Measurements from ENCODE around the gene CRYBA2.
A peak's percentile ranks its signal among the peaks of the same experiment; 100 is the strongest.

Gene CRYBA2

GRCh38 chr2:218981390-218981880, 11.8 kb downstream of the CRYBA2 start:
- DNase-seq = peak; percentile 62

GRCh38 chr2:218980735-218981389, 12.4 kb downstream of the CRYBA2 start:
- DNase-seq = peak; percentile 72

GRCh38 chr2:218979846-218980734, 13.1 kb downstream of the CRYBA2 start:
- DNase-seq = peak; percentile 92

- no peak for DNase-seq
Observed at GRCh38 chr2:218975060-218975777, 18.0 kb downstream of the CRYBA2 start.

GRCh38 chr2:218970894-218971293, 22.3 kb downstream of the CRYBA2 start:
- DNase-seq = no peak

- no peak for DNase-seq
Observed at GRCh38 chr2:218964041-218964771, 29.0 kb downstream of the CRYBA2 start.

GRCh38 chr2:218963601-218964000, 29.6 kb downstream of the CRYBA2 start:
- no peak for DNase-seq

- DNase-seq = peak; percentile 88
Observed at GRCh38 chr2:218962859-218963492, 30.2 kb downstream of the CRYBA2 start.

GRCh38 chr2:218961651-218962570, 31.3 kb downstream of the CRYBA2 start:
- DNase-seq = peak; percentile 52

- no peak for DNase-seq
Observed at GRCh38 chr2:218961229-218961628, 32.0 kb downstream of the CRYBA2 start.

- DNase-seq = no peak
Observed at GRCh38 chr2:218960309-218961165, 32.7 kb downstream of the CRYBA2 start.

- no peak for DNase-seq
Observed at GRCh38 chr2:218959761-218960308, 33.4 kb downstream of the CRYBA2 start.

GRCh38 chr2:218959141-218959731, 34.0 kb downstream of the CRYBA2 start, which contains the start of gene CDK5R2:
Gene CDK5R2 (plus strand): TSS chr2:218959666. CDS start chr2:218959821, 155 bp downstream.
- peak; percentile 91 for DNase-seq

GRCh38 chr2:218958276-218958675, 34.9 kb downstream of the CRYBA2 start:
- DNase-seq = no peak

- no peak for DNase-seq
Observed at GRCh38 chr2:218957671-218958070, 35.6 kb downstream of the CRYBA2 start.

- no peak for DNase-seq
Observed at GRCh38 chr2:218956039-218956438, 37.2 kb downstream of the CRYBA2 start.

- no peak for DNase-seq
Observed at GRCh38 chr2:218954541-218955300, 38.5 kb downstream of the CRYBA2 start.

GRCh38 chr2:218953366-218953954, 39.8 kb downstream of the CRYBA2 start:
- no peak for DNase-seq
